ENCODE results near the gene RUFY3. TPM values are rescaled to one million over a fixed set of nuclear protein-coding genes. Genes with fewer than 3 reads are reported as not detected.

The RUFY3 gene
- total RNA-seq: 69.7 and 87.0 TPM in 2 replicates

GRCh38 chr4:70721747-70722146 lies at the start of gene RUFY3:
Gene RUFY3 (plus strand): TSS chr4:70721964. CDS start chr4:70722574, 610 bp downstream.

GRCh38 chr4:70687821-70688794 lies 33.7 kb upstream of the RUFY3 start, which contains the start of gene UTP3:
Gene UTP3 (plus strand): TSS chr4:70688532. CDS start chr4:70688678, 146 bp downstream.

GRCh38 chr4:70839589-70840093 lies 117.9 kb downstream of the RUFY3 start, which contains the start of gene GRSF1:
Gene GRSF1 (minus strand): TSS chr4:70839890. CDS start chr4:70839827, 63 bp downstream.

Other genes with a start within 250 kb of the RUFY3 start
- gene MUC7, start 249.8 kb upstream of the RUFY3 start, total RNA-seq: not detected in 2 replicates
- not detected in 2 replicates for gene AMTN, start 203.4 kb upstream of the RUFY3 start, total RNA-seq
- not detected in 2 replicates for gene AMBN, start 129.7 kb upstream of the RUFY3 start, total RNA-seq
- gene ENAM, start 93.2 kb upstream of the RUFY3 start, total RNA-seq: not detected in 2 replicates
- gene JCHAIN, start 55.5 kb upstream of the RUFY3 start, total RNA-seq: 1.2 TPM in 1 of 2 replicates, not detected in the other
- 21.7 and 27.9 TPM in 2 replicates for gene UTP3, start 33.4 kb upstream of the RUFY3 start, total RNA-seq
- 92.9 and 148 TPM in 2 replicates for gene GRSF1, start 117.9 kb downstream of the RUFY3 start, total RNA-seq
- 15.7 and 29.8 TPM in 2 replicates for gene MOB1B, start 180.4 kb downstream of the RUFY3 start, total RNA-seq